HG03520 (cell line): ENCODE measurements around the gene DCST2.
A peak's percentile ranks its signal among the peaks of the same experiment; 100 is the strongest.

Experiments used
- ATAC-seq: cut with Tn5 transposase; IDR thresholded peaks from one replicate; pipeline ENCODE4 v1.9.1; 2021; ENCODE audit warnings: mild to moderate bottlenecking, moderate library complexity; ENCODE audit not compliant: unreplicated experiment

The DCST2 gene

DNA sequence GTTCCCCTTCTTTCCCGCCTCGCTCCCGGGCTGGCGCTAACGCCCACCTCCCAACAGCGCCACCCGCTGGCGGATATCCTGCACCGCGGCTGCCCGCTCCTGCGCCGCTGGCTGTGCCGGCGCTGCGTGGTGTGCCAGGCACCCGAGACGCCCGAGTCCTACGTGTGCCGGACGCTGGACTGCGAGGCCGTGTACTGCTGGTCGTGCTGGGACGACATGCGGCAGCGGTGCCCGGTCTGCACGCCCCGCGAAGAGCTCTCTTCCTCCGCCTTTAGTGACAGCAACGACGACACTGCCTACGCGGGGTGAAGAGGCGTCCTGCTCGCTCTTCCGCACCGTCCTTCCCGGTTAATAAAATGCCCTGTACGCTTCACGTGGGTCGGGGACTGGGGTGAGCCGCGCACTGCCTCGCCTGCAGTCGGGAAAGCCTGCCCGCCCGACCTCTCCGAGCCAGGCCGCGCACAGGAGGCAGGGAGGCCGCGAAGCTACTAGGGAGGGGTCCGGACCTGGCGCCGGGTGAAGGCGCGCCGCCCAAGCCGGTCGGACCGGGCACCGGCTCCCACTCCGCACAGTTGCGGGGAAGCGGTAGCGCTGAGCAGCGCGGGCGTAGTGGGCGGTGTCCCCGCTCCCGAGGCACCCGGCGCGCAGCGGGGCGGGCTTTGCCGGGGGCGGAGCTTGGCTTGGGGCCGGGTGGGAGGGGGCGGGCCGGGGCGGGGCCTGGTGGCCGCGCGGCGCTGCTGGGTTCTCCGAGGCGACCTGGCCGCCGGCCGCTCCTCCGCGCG, 17.2 kb upstream of the DCST2 start, which contains the start of gene ADAM15:
Gene ADAM15 (plus strand): TSS at position 757 of the 782 bp plus-strand sequence. CDS start 71 bp downstream, outside the sequence.
- ATAC-seq, result peak; percentile 52

GRCh38 chr1:155049651-155050559, 16.3 kb upstream of the DCST2 start:
- ATAC-seq, result no peak

GRCh38 chr1:155048449-155049334, 15.1 kb upstream of the DCST2 start:
- ATAC-seq, result no peak

DNA sequence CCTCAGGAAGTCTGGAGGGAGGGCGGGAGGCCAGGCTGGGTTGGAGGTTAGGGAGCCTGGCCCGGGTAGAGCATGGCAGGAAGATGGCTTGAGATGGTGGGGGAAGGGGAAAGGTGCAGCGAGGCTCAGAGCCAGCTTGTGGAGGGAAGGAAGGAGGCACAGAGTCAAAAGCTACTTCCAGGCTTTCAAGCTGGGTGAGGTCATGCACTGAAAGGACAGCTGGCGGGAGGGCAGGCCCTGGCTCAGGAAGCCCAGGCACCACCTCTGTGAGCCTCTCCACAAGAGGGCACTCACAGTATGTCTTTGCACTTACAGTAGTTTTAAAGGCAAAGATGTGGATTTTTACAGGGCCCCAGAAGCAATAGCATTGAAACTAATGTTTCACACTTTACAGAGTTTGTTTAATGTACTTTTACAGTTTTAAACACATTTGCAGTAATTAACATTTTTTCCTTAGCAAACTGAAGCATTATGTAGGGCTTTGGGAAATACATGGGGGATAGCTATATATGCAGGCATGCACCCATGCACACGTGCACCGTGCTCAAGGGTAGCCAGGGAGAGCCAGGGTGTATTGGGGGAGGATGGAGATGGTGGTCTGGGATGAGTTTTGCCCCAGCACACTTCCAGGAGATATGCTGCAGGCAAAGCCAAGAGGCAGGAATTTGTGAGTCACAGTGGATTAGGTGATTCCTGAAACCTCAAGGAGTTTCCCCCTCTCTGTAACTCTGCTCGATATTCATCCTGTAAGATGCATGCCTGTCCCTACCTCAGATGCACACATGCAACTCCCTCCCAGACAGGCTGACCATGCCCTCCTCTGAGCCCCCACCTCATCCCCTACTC, 11.5 kb upstream of the DCST2 start:
- ATAC-seq, result no peak

- no peak for ATAC-seq
Measured at GRCh38 chr1:155044365-155044764, 10.8 kb upstream of the DCST2 start.

DNA sequence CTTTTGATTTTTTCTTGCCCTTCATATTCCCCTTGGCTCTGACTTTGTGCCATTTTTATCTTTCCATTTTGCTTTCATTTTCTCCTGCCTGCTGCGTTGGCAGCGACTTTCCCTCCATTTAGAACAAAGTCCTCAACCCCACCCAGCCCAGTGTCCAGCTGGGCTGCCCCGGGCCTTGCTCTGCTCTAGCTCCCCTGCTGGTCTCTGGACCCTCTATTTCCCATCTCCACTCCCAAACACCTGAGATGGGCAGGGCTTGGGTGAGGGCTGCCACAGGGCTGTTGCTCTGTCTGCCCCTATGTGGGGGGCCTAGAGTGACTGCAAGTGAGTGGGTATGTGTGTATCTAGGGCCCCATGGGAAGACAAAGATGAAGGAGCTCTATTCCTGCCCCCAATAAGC, 10.2 kb upstream of the DCST2 start:
- no peak for ATAC-seq

- no peak for ATAC-seq
Measured at GRCh38 chr1:155043301-155043702, 9.7 kb upstream of the DCST2 start.

- ATAC-seq, result no peak
Measured at GRCh38 chr1:155042789-155043188, 9.2 kb upstream of the DCST2 start.

DNA sequence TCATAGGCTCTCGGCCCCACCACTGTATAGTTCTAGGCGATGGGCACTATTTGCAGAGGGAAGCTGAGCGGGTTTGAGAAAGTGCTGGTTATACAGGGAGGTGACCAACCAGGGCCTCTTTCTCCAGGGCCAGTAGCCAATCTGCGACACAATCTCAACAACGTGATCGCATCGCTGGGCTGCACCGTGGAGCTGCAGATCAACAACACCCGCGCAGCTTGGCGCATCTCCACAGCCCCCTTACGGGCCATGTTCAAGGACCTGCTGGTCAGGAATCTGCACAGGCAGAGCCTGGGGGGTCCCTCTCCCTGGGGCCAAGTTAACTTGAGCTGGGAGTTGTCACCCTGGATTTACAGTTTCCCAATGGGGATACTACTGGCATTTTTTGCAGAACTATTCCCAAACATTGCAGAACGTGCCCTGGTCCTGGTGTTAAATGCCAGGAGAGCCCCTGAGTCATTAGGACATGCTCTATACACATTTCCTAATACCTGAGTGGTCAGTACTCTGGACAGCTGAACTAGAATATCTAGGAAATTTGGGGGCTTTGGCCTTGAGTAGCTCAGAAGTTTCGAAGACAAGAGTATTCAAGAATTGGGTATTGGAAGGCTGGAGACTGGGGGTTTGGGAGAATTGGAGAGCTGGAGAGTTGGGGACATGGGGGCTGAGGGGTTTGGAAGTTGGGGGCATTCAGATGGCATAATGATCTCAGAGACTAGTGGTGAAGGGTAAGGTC, 6.9 kb upstream of the DCST2 start:
- no peak for ATAC-seq

- ATAC-seq, result no peak
Measured at GRCh38 chr1:155039308-155039669, 5.7 kb upstream of the DCST2 start.

- no peak for ATAC-seq
Measured at GRCh38 chr1:155038602-155039307, 5.2 kb upstream of the DCST2 start.

GRCh38 chr1:155037851-155038441, 4.4 kb upstream of the DCST2 start:
- no peak for ATAC-seq

DNA sequence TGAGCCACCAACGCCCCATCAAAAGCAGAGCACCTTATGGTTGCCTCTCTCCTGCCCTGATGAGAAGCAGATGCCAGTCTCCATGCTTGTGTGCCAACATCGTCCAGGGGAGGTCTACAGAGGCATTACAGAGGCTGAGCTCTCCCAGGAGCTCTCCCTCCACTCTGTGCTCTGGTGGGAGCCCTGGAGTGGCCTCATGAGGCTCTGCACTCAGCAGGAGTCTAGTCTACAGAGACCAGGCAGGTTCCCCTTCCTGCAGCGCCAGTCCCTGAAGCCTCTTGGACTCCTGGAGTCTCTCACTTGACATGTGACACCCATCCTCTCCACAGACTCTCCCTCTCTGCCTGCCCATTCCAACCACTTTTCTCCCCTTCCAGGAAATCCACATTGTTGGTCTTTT, 3.5 kb upstream of the DCST2 start:
- no peak for ATAC-seq

DNA sequence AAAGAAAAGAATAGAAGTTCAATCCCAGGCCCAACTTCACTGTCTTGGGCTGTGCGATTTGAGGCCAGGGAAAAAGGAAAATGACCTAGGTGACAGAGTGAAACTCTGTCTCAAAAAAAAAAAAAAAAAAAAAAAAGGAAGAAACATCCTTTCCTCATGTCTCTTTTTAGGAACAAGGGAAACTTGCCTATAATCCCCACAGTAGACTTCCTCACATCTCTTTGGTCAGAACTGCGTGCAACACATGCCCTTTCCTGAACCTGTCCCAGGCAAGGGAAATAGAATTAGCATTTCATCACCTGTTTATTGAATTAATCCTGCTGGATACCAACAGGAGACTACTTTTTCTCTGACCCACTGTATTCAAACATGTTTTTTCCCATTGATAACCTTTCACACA, 2.4 kb upstream of the DCST2 start:
- ATAC-seq, result no peak

DNA sequence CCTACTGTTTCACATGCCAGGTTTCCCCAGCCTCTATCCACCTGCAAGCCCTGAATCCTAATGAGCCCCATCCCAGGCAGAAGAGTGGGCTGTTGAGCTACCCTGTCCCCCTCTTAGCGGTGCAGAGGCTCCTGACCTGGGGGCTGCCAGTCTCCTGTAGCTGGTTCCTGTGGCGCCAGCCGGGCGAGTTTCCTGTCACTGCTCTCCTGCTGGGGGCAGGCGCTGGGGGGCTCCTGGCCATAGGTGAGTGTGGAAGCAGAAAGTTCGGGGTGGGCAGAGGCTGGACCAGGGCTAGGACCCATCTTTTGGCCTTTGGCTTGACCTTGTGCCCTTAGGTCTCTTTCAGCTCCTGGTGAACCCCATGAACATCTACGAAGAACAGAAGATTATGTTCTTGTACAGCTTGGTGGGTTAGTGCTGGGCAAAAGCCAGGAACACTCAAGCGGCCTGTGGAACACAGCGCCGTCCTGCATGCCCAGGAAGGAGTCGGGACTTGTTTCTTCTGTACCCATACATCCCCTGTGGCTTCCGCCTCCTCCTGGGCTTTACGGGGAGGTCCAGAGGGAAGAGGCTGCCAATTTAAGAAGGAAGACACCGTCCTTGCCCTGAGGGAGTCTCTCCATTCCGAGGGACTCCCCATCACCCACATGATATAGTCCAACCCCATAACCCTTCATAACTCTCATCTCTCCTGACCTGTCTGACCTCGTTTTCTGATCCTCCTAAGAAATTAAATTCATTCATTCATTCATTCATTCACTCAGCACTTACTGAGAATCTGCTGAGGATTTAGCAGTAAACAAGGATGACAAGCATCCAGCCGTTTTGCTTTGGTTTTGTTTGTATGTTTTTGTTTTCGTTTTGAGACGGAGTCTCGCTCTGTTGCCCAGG, 982 bp upstream of the DCST2 start:
- ATAC-seq, result no peak

DNA sequence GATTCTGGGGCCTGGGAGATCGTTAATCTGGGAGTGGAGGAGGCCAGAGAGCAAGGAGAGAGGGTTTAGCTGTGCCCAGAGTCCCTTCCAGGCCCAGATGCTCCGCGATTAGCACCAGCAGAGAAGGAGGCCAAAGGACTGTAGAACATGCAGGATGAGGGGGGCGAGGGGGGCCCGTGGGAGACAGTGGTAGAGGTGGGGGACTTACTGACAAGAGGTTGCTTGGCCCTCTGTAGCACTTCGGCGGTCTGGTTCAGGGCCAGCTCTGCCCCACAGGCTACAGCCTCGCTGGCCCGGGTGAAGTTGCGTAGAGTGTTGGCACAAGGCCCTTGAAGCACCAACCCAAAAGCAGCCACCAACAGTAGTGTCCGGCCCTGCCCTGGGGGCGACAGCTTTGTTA, 695 bp downstream of the DCST2 start:
- ATAC-seq, result no peak

DNA sequence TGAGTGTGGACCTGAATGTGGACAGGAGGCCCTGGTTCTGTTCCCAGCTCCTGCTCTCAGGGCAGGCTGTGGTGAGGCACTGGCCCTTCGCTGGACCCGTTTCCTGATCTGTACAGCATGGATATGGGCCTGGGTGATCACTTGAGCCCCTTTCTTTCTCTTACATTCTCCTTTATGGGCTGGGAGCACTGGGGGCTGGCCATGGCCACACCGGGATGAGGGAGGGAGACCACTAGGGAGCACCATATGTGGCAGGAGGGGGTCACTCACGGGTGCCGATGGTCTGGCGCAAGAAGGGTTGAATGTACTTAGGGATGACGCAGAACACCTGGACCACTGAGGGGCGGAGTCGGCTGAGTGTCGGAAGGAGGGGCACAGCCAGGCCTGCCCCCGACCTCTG, 2.7 kb downstream of the DCST2 start:
- no peak for ATAC-seq
